WTC11 (cell line): ENCODE measurements around the gene GRK6. TPM values are rescaled to one million over a fixed set of nuclear protein-coding genes. Genes with fewer than 3 reads are reported as not detected.

Source experiments
- ATAC-seq: fragments of 200-7000 bp; cut with Tn5 transposase; 2 replicates; pipeline ENCODE4 v1.10.0; 2021; ENCODE audit warnings: mild to moderate bottlenecking, moderate library complexity
- CTCF ChIA-PET: fragments of 300-600 bp; sonication (Branson Sonifier 250); formaldehyde crosslinking; loops from one replicate; lab custom pipeline; 2021; ENCODE audit warnings: antibody characterized with exemption; lab: Charles Lee
- POLR2A ChIA-PET: fragments of 350-600 bp; sonication (Branson Sonifier 250); formaldehyde crosslinking; loops from one replicate; lab custom pipeline; 2021; ENCODE audit warnings: antibody characterized with exemption; lab: Charles Lee
- DNase-seq: peaks from one replicate; pipeline ENCODE4 v3.0.0; 2021; ENCODE audit warnings: low spot score
- H3K27ac Mint-ChIP-seq: 2 replicates; pipeline ENCODE4 v1.8.0; 2021; ENCODE audit warnings: mixed read lengths
- H3K27me3 Mint-ChIP-seq: 2 replicates; pipeline ENCODE4 v1.8.0; 2021; ENCODE audit warnings: low read depth, mild to moderate bottlenecking, moderate library complexity, mixed read lengths
- H3K36me3 Mint-ChIP-seq: 2 replicates; pipeline ENCODE4 v1.8.0; 2021; ENCODE audit warnings: mixed read lengths
- H3K4me1 Mint-ChIP-seq: 2 replicates; pipeline ENCODE4 v1.8.0; 2022; ENCODE audit warnings: mixed read lengths
- H3K4me3 Mint-ChIP-seq: 2 replicates; pipeline ENCODE4 v1.8.0; 2021; ENCODE audit warnings: mild to moderate bottlenecking, moderate library complexity, mixed read lengths
- H3K9me3 Mint-ChIP-seq: 2 replicates; pipeline ENCODE4 v1.8.0; 2021; ENCODE audit warnings: mixed read lengths
- AFF4 ChIP-seq: sonication (generic); formaldehyde crosslinking; IDR thresholded peaks from 2 replicates; pipeline ENCODE4 v1.8.1; 2023; ENCODE audit warnings: mild to moderate bottlenecking, missing genetic modification reagents, borderline replicate concordance
- ATF6 ChIP-seq: sonication (generic); formaldehyde crosslinking; IDR thresholded peaks from 2 replicates; pipeline ENCODE4 v1.8.1; 2023; ENCODE audit warnings: mild to moderate bottlenecking, missing genetic modification reagents
- CBFB ChIP-seq: sonication (generic); formaldehyde crosslinking; IDR thresholded peaks from 2 replicates; pipeline ENCODE4 v1.8.1; 2022; ENCODE audit warnings: mild to moderate bottlenecking, low read depth, missing genetic modification reagents
- E2F1 ChIP-seq: sonication (generic); formaldehyde crosslinking; IDR thresholded peaks from 2 replicates; pipeline ENCODE4 v1.8.0; 2022; ENCODE audit warnings: mild to moderate bottlenecking, missing genetic modification reagents
- E2F4 ChIP-seq: sonication (generic); formaldehyde crosslinking; IDR thresholded peaks from 2 replicates; pipeline ENCODE4 v1.8.1; 2022; ENCODE audit warnings: low read depth, mild to moderate bottlenecking, moderate library complexity, missing genetic modification reagents, borderline replicate concordance
- E2F5 ChIP-seq: sonication (generic); formaldehyde crosslinking; IDR thresholded peaks from 2 replicates; pipeline ENCODE4 v1.8.1; 2022; ENCODE audit warnings: mild to moderate bottlenecking, moderate library complexity, missing genetic modification reagents
- ESRRA ChIP-seq: sonication (generic); formaldehyde crosslinking; IDR thresholded peaks from 2 replicates; pipeline ENCODE4 v1.8.1; 2022; ENCODE audit warnings: mild to moderate bottlenecking, missing genetic modification reagents, borderline replicate concordance
- ETV6 ChIP-seq: sonication (generic); formaldehyde crosslinking; IDR thresholded peaks from 2 replicates; pipeline ENCODE4 v1.8.1; 2022; ENCODE audit warnings: mild to moderate bottlenecking, missing genetic modification reagents
- FOXJ3 ChIP-seq: sonication (generic); formaldehyde crosslinking; IDR thresholded peaks from 2 replicates; pipeline ENCODE4 v1.9.0; 2021; ENCODE audit warnings: missing genetic modification reagents, mild to moderate bottlenecking, borderline replicate concordance
- FOXK1 ChIP-seq: sonication (generic); formaldehyde crosslinking; IDR thresholded peaks from 2 replicates; pipeline ENCODE4 v1.8.0; 2022; ENCODE audit warnings: mild to moderate bottlenecking, moderate library complexity, missing genetic modification reagents
- FOXP1 ChIP-seq: sonication (generic); formaldehyde crosslinking; IDR thresholded peaks from 2 replicates; pipeline ENCODE4 v1.8.0; 2022; ENCODE audit warnings: missing genetic modification reagents, mild to moderate bottlenecking, moderate library complexity, borderline replicate concordance
- FOXP4 ChIP-seq: sonication (generic); formaldehyde crosslinking; IDR thresholded peaks from 2 replicates; pipeline ENCODE4 v1.8.0; 2022; ENCODE audit warnings: mild to moderate bottlenecking, missing genetic modification reagents
- GABPB1 ChIP-seq: sonication (generic); formaldehyde crosslinking; IDR thresholded peaks from 2 replicates; pipeline ENCODE4 v1.8.1; 2023; ENCODE audit warnings: mild to moderate bottlenecking, missing genetic modification reagents
- NR2C2 ChIP-seq: sonication (generic); formaldehyde crosslinking; IDR thresholded peaks from 2 replicates; pipeline ENCODE4 v1.8.0; 2022; ENCODE audit warnings: mild to moderate bottlenecking, missing genetic modification reagents
- OVOL2 ChIP-seq: fragments of 250-450 bp; sonication (Bioruptor Pico); IDR thresholded peaks from 2 replicates; pipeline ENCODE4 v1.9.0; 2021; ENCODE audit warnings: mild to moderate bottlenecking, borderline replicate concordance
- SMAD3 ChIP-seq: sonication (generic); formaldehyde crosslinking; IDR thresholded peaks from 2 replicates; pipeline ENCODE4 v1.8.0; 2022; ENCODE audit warnings: missing genetic modification reagents, mild to moderate bottlenecking, borderline replicate concordance
- TEAD1 ChIP-seq: sonication (generic); formaldehyde crosslinking; IDR thresholded peaks from 2 replicates; pipeline ENCODE4 v1.8.0; 2022; ENCODE audit warnings: mild to moderate bottlenecking, missing genetic modification reagents
- ZMAT4 ChIP-seq: fragments of 250-450 bp; sonication (Bioruptor Pico); IDR thresholded peaks from 2 replicates; pipeline ENCODE4 v1.9.0; 2021; ENCODE audit warnings: mild to moderate bottlenecking
- ZNF317 ChIP-seq: sonication (generic); formaldehyde crosslinking; IDR thresholded peaks from 2 replicates; pipeline ENCODE4 v1.8.1; 2023; ENCODE audit warnings: low read depth, mild to moderate bottlenecking, moderate library complexity, missing genetic modification reagents, borderline replicate concordance
- ZNF396 ChIP-seq: fragments of 250-450 bp; sonication (Bioruptor Pico); IDR thresholded peaks from 2 replicates; pipeline ENCODE4 v1.8.0; 2021; ENCODE audit warnings: mild to moderate bottlenecking, moderate library complexity, borderline replicate concordance
- total RNA-seq: library from RNA; stranded (reverse); gene quantifications from 3 replicates; pipeline ENCODE4 v1.2.3, GENCODE V29; 2021

The GRK6 gene
- total RNA-seq, 1 experiment from 2014 or later, result 69.2 TPM

- ChIA-PET POLR2A (interaction anchor here (0.6 to 5.8 kb wide), 14 partner anchors 8 to 316 kb away, joined by 3 to 38 read pairs (median 4); partner anchors contain the start of genes DDX41, GRK6, NSD1 and PDLIM7), CTCF (interaction anchor here (0.6 to 15.8 kb wide), 18 partner anchors 8 to 136 kb away, joined by 3 to 171 read pairs (median 8); partner anchors contain the start of genes GRK6, MXD3 and SLC34A1)
- ATAC-seq (peak; percentile 7), DNase-seq (peak; percentile 78)
- H3K4me3 Mint-ChIP-seq, result peak overlapping the region; percentile 60
- no peak overlapping the region for H3K27ac Mint-ChIP-seq
- H3K4me1 Mint-ChIP-seq, result peaks cover 48% of the 10 kb centered on the region
- no peaks in the 10 kb centered on the region for H3K9me3 Mint-ChIP-seq
- H3K27me3 Mint-ChIP-seq, result peaks cover 43% of the 10 kb centered on the region
- no peaks in the 10 kb centered on the region for H3K36me3 Mint-ChIP-seq
- TF ChIP-seq FOXP4, result 0 out of 2 replicates have a peak, but pooled peaks have one; percentile 64
- 0 out of 2 replicates have a peak, but pooled peaks have one; percentile 26 for TF ChIP-seq ETV6 (CRISPR knock-in tag)
- peak; percentile 20; the same call in 1 of the 2 replicates for TF ChIP-seq E2F4
- TF ChIP-seq E2F5 (CRISPR knock-in tag), result 0 out of 2 replicates have a peak, but pooled peaks have one; percentile 6
- 0 out of 2 replicates have a peak, but pooled peaks have one; percentile 17 for TF ChIP-seq FOXP1
- 0 out of 2 replicates have a peak, but pooled peaks have one; percentile 27 for TF ChIP-seq FOXK1 (CRISPR knock-in tag)
- no peak for TF ChIP-seq ATF6
- TF ChIP-seq TEAD1 (CRISPR knock-in tag), result no peak
- TF ChIP-seq SMAD3 (CRISPR knock-in tag), result no peak
Observed at GRCh38 chr5:177447066-177447610, 20.7 kb downstream of the GRK6 start.

- Mint-ChIP-seq H3K27ac (no peak overlapping the region), H3K36me3 (no peaks in the 10 kb centered on the region), H3K9me3 (no peaks in the 10 kb centered on the region), H3K27me3 (peaks cover 43% of the 10 kb centered on the region), H3K4me1 (peaks cover 48% of the 10 kb centered on the region), H3K4me3 (peak overlapping the region; percentile 60)
- peak; percentile 62 for DNase-seq
- POLR2A ChIA-PET, result interaction anchor here (0.6 to 5.8 kb wide), 14 partner anchors 8 to 316 kb away, joined by 3 to 38 read pairs (median 4); partner anchors contain the start of genes DDX41, GRK6, NSD1 and PDLIM7
- CTCF ChIA-PET, result interaction anchor here (0.8 to 15.8 kb wide), 20 partner anchors 7 to 313 kb away, joined by 3 to 171 read pairs (median 6); partner anchors contain the start of genes GRK6, MXD3 and SLC34A1
- peak; percentile 24 for ATAC-seq
- no peak for TF ChIP-seq ZMAT4 (CRISPR knock-in tag)
- TF ChIP-seq OVOL2, result no peak
- TF ChIP-seq CBFB (CRISPR knock-in tag), result no peak
- no peak for TF ChIP-seq AFF4 (CRISPR knock-in tag)
- TF ChIP-seq ZNF396 (CRISPR knock-in tag), result no peak
- no peak for TF ChIP-seq NR2C2 (CRISPR knock-in tag)
- TF ChIP-seq FOXJ3 (CRISPR knock-in tag), result no peak
- 0 out of 2 replicates have a peak, but pooled peaks have one; percentile 44 for TF ChIP-seq ESRRA
- no peak for TF ChIP-seq ZNF317 (CRISPR knock-in tag)
- no peak for TF ChIP-seq E2F1 (CRISPR knock-in tag)
- TF ChIP-seq GABPB1 (CRISPR knock-in tag), result no peak
Observed at GRCh38 chr5:177447611-177448243, 21.3 kb downstream of the GRK6 start.
